Effector memory CD8-positive, alpha-beta T cell (primary cell): Measurements from ENCODE around the gene AUTS2.

Experiments
- ATAC-seq: fragments of 150-1000 bp; cut with Tn5 transposase; replicated peaks from 2 replicates; pipeline ENCODE4 v1.10.0; 2021; ENCODE audit warnings: mild to moderate bottlenecking, moderate library complexity
- DNase-seq, 3 experiments: peaks; one replicate each; pipeline ENCODE4 v3.0.0; 2021
- H3K27ac Mint-ChIP-seq, 2 donors: one replicate each; pipeline ENCODE4 v1.8.0; 2022; ENCODE audit warnings: mild to moderate bottlenecking in 2 of 2, mixed read lengths in 2 of 2, moderate library complexity in 2 of 2
- H3K27me3 Mint-ChIP-seq, 2 donors: one replicate each; pipeline ENCODE4 v1.8.0; 2022; ENCODE audit warnings: mixed read lengths in 2 of 2
- H3K36me3 Mint-ChIP-seq: one replicate; pipeline ENCODE4 v1.8.0; 2022; ENCODE audit warnings: mild to moderate bottlenecking, moderate library complexity, mixed read lengths; ENCODE audit not compliant: insufficient read depth
- H3K4me1 Mint-ChIP-seq, 2 donors: one replicate each; pipeline ENCODE4 v1.8.0; 2022; ENCODE audit warnings: low read depth in 2 of 2, mixed read lengths in 2 of 2
- H3K4me3 Mint-ChIP-seq, 2 donors: one replicate each; pipeline ENCODE4 v1.8.0; 2022; ENCODE audit warnings: mild to moderate bottlenecking in 2 of 2, mixed read lengths in 2 of 2, moderate library complexity in 2 of 2
- H3K9me3 Mint-ChIP-seq, 2 donors: one replicate each; pipeline ENCODE4 v1.8.0; 2022; ENCODE audit warnings: mixed read lengths in 2 of 2

AUTS2 gene

DNA sequence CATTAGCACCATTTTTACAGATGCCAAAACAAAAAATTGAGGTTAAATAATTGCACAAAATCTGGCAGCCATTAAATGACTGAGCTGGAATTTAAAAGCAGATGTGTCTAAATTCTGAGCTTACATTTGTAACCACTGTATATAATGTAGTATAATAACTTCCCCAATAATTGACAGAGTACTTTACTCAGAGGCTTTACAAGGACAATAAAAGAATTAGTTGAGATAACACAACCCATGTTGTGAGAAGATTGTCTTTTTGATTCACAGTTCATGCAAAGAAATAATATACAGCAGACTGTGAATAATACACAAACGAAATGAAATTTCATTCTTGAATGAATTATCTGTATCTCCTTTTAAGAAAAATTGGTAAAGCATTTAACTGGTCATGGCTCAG, 417.1 kb downstream of the AUTS2 start:
- Mint-ChIP-seq H3K4me3 (no peak overlapping the region), H3K9me3 (no peaks in the 10 kb centered on the region), H3K27me3 (peaks cover 21 to 30% of the 10 kb centered on the region in 2 donors), H3K27ac (no peak overlapping the region), H3K36me3 (no peaks in the 10 kb centered on the region), H3K4me1 (no peaks in the 10 kb centered on the region)
- ATAC-seq: no peak
- no peak for DNase-seq

DNA sequence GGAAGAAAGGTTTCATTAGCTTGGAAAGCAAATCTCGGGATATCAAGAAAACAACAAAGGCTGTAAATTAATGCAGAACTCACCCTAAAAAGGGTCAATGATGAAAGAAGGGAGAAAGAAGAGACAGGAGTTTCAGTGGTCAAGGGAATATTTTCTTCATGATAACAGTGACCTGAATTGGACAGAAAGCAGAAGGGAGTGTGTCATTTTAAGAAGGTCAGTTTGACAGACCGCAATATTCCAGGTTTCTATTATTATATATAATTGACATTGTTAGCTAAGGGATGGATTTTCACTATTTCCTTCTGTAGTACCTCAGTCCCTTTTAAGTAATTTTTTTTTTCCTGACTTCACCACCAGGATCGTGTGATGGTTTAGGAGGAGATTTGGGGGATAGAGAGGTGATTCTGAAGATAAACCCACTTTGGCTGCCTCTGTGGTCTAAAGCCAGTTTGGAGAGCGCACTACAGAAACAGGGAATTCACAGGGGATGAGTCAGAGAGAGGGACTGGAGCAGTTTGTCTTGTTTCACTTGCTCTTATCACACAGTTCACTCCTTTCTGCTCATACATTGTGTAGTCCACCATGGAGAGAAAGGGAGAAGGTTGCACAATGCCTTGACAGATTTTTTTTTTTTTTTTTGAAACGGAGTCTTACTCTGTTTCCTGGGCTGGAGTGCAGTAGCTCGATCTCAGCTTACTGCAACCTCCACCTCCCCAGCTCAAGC, 417.9 kb downstream of the AUTS2 start:
- Mint-ChIP-seq H3K9me3 (no peaks in the 10 kb centered on the region), H3K27me3 (peaks cover 21 to 30% of the 10 kb centered on the region in 2 donors), H3K36me3 (no peaks in the 10 kb centered on the region), H3K4me1 (no peaks in the 10 kb centered on the region), H3K4me3 (no peak overlapping the region), H3K27ac (no peak overlapping the region)
- DNase-seq (no peak), ATAC-seq (no peak)

DNA sequence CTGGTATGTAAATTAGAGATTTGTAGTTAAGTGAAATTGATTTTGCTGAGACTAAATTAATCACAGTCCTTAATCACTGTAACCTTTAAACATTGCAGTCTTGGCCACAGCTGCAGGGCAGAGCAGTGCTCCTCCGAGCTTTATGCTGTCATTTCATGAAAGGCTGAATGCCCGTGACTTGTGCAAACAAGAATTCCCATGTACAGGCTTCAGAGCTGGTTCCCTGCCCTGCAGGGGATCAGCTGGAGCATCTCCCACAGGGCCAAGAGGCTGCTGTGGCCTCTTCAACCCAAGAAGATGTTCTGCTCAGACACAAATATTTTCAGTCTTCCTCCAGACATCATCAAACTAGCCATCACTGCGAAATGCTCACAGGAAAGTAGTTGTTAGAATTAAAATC, 419.1 kb downstream of the AUTS2 start:
- ATAC-seq (no peak), DNase-seq (no peak)
- peaks cover 0 to 5% of the 10 kb centered on the region in 2 donors for H3K4me1 Mint-ChIP-seq
- no peak overlapping the region for H3K27ac Mint-ChIP-seq
- H3K36me3 Mint-ChIP-seq: no peaks in the 10 kb centered on the region
- no peak overlapping the region for H3K4me3 Mint-ChIP-seq
- H3K27me3 Mint-ChIP-seq: peaks cover 31 to 33% of the 10 kb centered on the region in 2 donors
- no peaks in the 10 kb centered on the region for H3K9me3 Mint-ChIP-seq

DNA sequence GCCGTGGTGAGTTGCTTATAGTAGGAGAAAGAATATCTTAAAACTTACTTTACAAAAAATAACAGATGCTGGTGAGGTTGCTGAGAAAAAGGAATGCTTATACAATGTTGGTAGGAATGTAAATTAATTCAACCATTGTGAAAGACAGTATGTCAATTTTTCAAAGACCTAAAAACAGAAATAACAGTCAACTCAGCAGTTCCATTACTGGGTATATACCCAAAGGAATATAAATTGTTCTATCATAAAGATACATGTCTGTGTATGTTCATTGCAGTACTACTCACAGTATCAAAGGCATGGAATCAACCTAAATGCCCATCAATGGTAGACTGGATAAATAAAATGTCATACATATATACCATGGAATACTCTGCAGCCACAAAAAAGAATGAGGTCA, 420.4 kb downstream of the AUTS2 start:
- H3K36me3 Mint-ChIP-seq: no peaks in the 10 kb centered on the region

DNA sequence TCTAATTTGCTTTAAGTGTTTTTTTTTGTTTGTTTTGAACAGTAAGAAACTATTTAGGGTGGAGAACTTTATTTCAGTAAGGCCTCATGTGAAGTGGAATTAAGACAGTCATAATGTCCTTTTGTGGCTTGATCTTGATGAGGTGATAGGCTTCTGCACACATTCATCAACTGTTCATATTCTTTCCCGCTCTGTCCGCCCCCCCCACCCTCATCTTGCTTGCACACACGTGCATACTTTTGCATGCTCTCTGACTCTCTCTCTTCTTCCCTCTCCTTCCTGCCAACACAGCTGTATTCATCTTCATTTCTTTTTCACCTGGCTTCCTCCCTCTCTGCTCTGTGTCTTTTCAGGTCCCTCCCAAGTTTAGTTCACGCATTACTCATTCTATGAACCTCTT, 429.6 kb downstream of the AUTS2 start:
- ATAC-seq (no peak), DNase-seq (no peak)
- Mint-ChIP-seq H3K9me3 (no peaks in the 10 kb centered on the region), H3K4me1 (no peaks in the 10 kb centered on the region), H3K36me3 (no peaks in the 10 kb centered on the region), H3K27ac (no peak overlapping the region), H3K4me3 (no peak overlapping the region), H3K27me3 (peaks cover 5 to 17% of the 10 kb centered on the region in 2 donors)

More for the DNA sequence above, 420.4 kb downstream of the AUTS2 start:
- Mint-ChIP-seq H3K4me1 (peaks cover 0 to 5% of the 10 kb centered on the region in 2 donors), H3K9me3 (no peaks in the 10 kb centered on the region), H3K27ac (no peak overlapping the region), H3K4me3 (no peak overlapping the region), H3K27me3 (peaks cover 29 to 31% of the 10 kb centered on the region in 2 donors)
- DNase-seq (no peak), ATAC-seq (no peak)

DNA sequence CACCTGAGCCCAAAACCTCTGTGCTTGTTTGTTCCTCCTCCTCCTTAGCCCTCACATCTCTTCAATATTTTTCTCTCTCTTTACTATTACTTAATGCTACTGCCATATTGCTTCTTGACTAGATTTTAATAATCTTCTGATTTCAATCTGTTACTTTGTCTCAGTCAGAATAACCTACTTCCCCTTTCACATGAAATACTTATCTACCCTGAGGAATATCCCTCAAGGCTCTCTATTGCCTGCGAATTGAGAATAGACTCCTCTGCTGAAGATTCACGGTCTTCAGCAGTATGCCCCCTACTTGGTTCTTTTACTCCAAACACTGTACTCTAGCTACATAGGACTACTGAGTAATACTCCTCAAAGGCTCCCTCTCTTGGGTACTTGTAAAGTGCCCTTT, 430.3 kb downstream of the AUTS2 start:
- ATAC-seq (no peak), DNase-seq (no peak)
- no peak overlapping the region for H3K27ac Mint-ChIP-seq
- H3K36me3 Mint-ChIP-seq: no peaks in the 10 kb centered on the region
- H3K27me3 Mint-ChIP-seq: peaks cover 12 to 17% of the 10 kb centered on the region in 2 donors
- H3K4me1 Mint-ChIP-seq: no peaks in the 10 kb centered on the region
- H3K4me3 Mint-ChIP-seq: no peak overlapping the region
- H3K9me3 Mint-ChIP-seq: no peaks in the 10 kb centered on the region

DNA sequence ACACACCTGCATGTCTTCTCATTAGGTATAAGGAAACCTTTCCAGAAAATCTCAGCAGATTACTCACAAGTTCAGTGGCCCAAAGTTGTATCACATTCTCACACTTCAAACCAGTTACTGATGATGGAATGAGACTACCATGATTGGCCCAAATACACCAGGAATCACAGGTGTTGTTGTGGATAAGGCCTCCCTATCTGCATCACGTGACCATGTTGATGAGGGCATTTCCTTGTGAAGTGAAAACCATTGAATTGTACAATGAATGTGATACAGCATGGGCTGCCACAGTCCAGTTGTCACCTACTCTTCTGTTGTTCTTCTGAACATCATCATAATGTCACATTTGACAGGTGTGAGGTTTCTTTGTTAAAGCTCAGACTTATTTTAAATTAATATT, 431.7 kb downstream of the AUTS2 start:
- no peak overlapping the region for H3K4me3 Mint-ChIP-seq
- H3K27me3 Mint-ChIP-seq: peaks cover 12 to 17% of the 10 kb centered on the region in 2 donors
- DNase-seq (no peak), ATAC-seq (no peak)
- no peak overlapping the region for H3K27ac Mint-ChIP-seq
- no peaks in the 10 kb centered on the region for H3K36me3 Mint-ChIP-seq
- no peaks in the 10 kb centered on the region for H3K4me1 Mint-ChIP-seq
- H3K9me3 Mint-ChIP-seq: no peaks in the 10 kb centered on the region

DNA sequence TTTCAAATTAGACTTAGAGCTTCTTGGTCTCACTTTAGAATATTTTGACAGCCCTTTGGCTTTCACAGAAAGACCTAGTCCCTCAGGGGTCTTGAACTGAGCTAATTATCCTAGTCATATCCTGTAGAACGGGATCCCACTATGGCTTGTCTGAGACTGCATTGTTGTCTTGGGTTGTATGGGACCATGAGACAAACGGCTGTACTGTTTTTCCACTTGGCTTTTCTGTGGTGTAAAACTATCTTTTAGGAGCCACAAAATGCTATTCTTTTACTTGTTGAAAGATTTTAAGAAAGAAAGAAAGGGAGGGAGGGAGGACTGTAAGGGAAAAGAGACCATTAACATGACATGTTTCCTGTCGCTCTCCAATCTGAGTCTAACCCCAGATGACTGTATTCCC, 432.5 kb downstream of the AUTS2 start:
- peaks cover 12 to 17% of the 10 kb centered on the region in 2 donors for H3K27me3 Mint-ChIP-seq
- H3K27ac Mint-ChIP-seq: no peak overlapping the region
- H3K4me3 Mint-ChIP-seq: no peak overlapping the region
- H3K4me1 Mint-ChIP-seq: no peaks in the 10 kb centered on the region
- ATAC-seq: no peak
- no peaks in the 10 kb centered on the region for H3K36me3 Mint-ChIP-seq
- DNase-seq: no peak
- H3K9me3 Mint-ChIP-seq: no peaks in the 10 kb centered on the region

DNA sequence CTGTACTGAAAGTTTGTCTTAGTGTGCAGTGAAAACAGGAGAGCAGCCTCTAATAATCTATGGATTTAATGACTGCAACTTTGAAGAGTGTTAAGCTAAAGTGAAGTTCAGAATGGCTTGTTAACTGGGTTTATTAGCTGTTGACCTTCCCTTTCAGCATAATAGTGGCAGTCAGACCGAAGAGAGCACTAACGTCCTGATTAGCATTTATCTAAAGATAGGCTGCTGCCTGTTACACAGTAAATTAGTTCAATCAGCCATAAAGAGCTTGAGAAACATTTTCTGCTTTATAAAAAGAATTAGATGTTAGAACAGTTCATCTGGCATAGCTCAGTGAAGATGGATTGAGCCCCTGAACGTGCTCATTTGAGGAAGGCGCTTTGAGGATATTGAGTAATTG, 433.0 kb downstream of the AUTS2 start:
- no peaks in the 10 kb centered on the region for H3K9me3 Mint-ChIP-seq
- H3K36me3 Mint-ChIP-seq: no peaks in the 10 kb centered on the region
- H3K27ac Mint-ChIP-seq: no peak overlapping the region
- no peaks in the 10 kb centered on the region for H3K4me1 Mint-ChIP-seq
- H3K4me3 Mint-ChIP-seq: no peak overlapping the region
- no peak for ATAC-seq
- no peak for DNase-seq
- peaks cover 12 to 17% of the 10 kb centered on the region in 2 donors for H3K27me3 Mint-ChIP-seq

DNA sequence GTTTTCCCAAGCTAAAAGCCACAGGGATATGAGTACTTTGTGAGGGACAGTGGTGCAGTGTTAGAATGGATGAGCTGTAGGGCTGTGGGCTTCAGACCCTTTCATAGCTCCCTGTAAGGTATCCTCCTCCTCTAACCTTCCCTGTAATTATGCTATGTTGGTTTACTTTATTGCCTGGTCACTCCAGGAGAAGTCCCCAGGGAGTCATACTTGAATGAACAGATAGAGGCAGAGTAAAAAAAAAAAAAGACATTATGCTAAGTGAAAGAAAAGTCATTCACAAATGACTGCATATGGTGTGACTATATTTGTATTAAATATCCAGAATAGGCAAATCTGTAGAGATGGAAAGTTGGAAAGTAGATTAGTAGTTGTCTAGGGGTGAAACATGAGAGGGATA, 434.4 kb downstream of the AUTS2 start:
- Mint-ChIP-seq H3K36me3 (no peaks in the 10 kb centered on the region), H3K27ac (no peak overlapping the region), H3K9me3 (no peaks in the 10 kb centered on the region), H3K4me3 (no peak overlapping the region), H3K4me1 (no peaks in the 10 kb centered on the region), H3K27me3 (peaks cover 10 to 12% of the 10 kb centered on the region in 2 donors)
- no peak for ATAC-seq
- no peak for DNase-seq

DNA sequence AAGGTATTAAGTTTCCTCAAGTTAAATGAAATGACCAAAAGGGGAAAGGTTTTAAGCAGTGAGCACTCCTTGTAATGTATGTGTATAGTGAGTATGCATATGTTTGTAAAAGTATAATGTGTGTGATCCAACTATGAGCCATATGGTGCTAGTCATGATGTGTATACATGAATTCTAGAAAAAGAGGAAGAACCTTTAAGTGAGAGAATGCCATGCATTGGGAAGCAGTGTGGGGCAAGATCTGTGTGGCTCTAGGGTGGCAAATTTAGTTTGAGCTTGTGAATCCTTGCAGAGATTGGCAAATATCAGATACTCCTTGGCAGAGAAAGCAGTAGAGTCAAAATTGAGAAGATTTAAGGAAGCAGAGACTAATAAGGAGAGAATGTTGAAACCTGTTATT, 435.0 kb downstream of the AUTS2 start:
- peaks cover 8 to 12% of the 10 kb centered on the region in 2 donors for H3K27me3 Mint-ChIP-seq
- H3K27ac Mint-ChIP-seq: no peak overlapping the region
- no peak for DNase-seq
- no peak for ATAC-seq
- no peak overlapping the region for H3K4me3 Mint-ChIP-seq
- H3K36me3 Mint-ChIP-seq: no peaks in the 10 kb centered on the region
- no peaks in the 10 kb centered on the region for H3K4me1 Mint-ChIP-seq
- H3K9me3 Mint-ChIP-seq: no peaks in the 10 kb centered on the region

DNA sequence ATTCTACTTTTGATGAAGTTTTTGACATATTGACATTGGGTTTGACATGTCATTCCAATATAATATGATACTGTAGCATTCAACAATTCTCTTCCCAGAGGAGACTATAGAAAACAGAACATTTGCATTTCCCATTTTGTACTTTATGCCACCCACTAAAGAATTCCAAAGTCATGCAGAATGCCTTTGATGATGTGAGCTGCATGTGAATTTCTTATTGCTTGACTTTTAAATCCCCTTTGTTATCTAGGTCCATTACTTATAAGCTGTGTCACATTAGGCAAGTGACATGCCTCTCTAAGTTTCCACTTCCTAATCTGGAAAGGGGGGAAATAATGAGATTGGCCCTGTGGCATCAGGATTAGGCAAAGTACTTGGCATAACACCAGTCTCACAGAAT, 436.7 kb downstream of the AUTS2 start:
- DNase-seq (no peak), ATAC-seq (no peak)
- Mint-ChIP-seq H3K4me1 (no peaks in the 10 kb centered on the region), H3K4me3 (no peak overlapping the region), H3K36me3 (no peaks in the 10 kb centered on the region), H3K27me3 (peaks cover 0 to 12% of the 10 kb centered on the region in 2 donors), H3K9me3 (no peaks in the 10 kb centered on the region), H3K27ac (no peak overlapping the region)

DNA sequence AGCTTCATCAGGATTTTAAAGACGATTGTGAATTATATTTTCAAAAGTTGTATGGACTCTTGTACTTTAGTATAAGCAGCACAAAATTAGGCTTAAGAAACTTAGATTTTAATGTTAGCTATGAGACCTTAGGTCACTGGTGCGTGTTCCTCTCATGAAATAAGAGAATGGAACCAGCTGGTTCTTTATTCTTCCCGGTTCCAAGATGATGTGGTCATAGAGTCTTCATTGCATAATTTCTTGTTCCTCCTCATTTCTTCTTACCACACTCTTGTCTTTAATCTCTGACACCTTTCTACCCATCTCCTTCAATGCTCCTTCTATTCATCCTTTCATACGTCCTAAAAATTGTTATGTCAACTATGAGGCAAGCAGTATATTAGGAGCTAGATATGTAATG, 437.2 kb downstream of the AUTS2 start:
- Mint-ChIP-seq H3K36me3 (no peaks in the 10 kb centered on the region), H3K9me3 (no peaks in the 10 kb centered on the region), H3K4me1 (no peaks in the 10 kb centered on the region), H3K27ac (no peak overlapping the region), H3K4me3 (no peak overlapping the region), H3K27me3 (peaks cover 0 to 12% of the 10 kb centered on the region in 2 donors)
- DNase-seq (no peak), ATAC-seq (no peak)

DNA sequence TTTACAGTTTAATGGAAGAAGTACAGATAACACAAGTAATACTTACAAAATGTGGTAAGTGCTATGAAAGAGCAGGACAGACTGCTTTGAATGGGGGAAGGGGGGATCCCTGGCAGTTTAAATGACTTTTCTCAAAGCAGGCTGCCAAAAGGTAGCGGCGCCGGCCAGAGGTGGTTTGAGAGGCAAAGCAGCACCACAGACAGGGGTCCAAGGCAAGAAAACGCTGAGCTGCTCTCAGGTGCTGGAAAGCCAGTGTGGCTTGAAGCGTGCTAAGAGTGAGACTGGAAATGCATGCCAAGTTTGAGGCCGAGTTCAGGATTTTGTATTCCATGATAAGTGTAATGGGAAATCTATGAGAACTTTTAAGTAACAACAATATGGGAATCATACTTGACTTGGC, 437.7 kb downstream of the AUTS2 start:
- Mint-ChIP-seq H3K27ac (no peak overlapping the region), H3K9me3 (no peaks in the 10 kb centered on the region), H3K27me3 (peaks cover 0 to 12% of the 10 kb centered on the region in 2 donors), H3K4me1 (no peaks in the 10 kb centered on the region), H3K36me3 (no peaks in the 10 kb centered on the region), H3K4me3 (no peak overlapping the region)
- DNase-seq (no peak), ATAC-seq (no peak)
